Right hindlimb (tissue), 1 donor: ENCODE results near the gene LAMA1.
A peak's percentile ranks its signal among the peaks of the same experiment; 100 is the strongest.
"Not testable (repeated sequence)": the region's sequence is repeated elsewhere in the genome, so short reads cannot be mapped to it uniquely, and the experiment has no call there.

Source experiments
- DNase-seq: peaks from one replicate; pipeline ENCODE4 v3.0.0-alpha.2; 2018

LAMA1 gene

GRCh38 chr18:6947338-6948030, 170.1 kb downstream of the LAMA1 start:
- DNase-seq: no peak

- no peak for DNase-seq
These were observed 174.5 kb downstream of the LAMA1 start for GRCh38 chr18:6943143-6943542.

- DNase-seq: no peak
These were observed 174.9 kb downstream of the LAMA1 start for GRCh38 chr18:6942742-6943141.

DNA sequence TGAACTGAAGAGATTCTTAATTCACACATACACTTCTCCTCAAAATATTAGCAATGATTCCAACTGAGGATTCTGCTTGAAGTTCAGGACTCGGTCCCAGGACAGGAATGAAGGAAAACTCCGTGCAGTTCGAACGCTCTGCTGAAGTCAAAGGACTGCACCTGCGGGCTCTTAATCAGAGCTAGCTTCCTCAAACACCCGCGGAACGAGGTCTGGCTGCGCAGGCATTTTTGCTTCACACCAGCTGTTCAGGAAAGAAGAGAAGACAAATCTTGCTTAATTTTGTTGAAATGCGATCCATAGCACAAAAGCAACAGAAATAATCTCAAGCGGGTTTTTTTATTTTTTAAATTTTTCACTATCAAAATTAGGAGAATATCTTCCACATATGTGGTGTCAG, 175.6 kb downstream of the LAMA1 start:
- no peak for DNase-seq

GRCh38 chr18:6940451-6940850, 177.1 kb downstream of the LAMA1 start:
- no peak for DNase-seq

DNA sequence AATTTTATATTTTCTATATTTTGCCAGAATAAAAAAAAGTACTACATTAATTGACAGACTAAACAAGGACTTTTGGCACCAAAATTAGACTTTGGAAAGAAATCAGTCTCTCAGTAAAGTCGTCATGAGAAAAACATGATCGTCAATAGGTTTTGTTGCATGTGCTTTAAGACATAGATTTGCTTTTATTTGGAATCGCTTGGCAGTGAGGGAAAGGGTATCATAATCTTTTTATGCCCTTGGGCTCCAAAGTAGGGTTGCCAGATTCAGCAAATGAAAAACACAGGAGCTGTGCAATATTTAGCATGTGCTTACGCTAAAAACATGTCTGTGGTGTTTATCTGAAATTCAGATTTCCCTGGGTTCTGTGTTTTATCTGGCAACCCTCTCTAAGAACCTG, 177.6 kb downstream of the LAMA1 start:
- no peak for DNase-seq

GRCh38 chr18:6938403-6938802, 179.2 kb downstream of the LAMA1 start:
- DNase-seq: not testable (repeated sequence)

GRCh38 chr18:6938003-6938402, 179.6 kb downstream of the LAMA1 start:
- no peak for DNase-seq

GRCh38 chr18:6934859-6935258, 182.7 kb downstream of the LAMA1 start:
- DNase-seq: no peak

GRCh38 chr18:6929370-6930102, 188.1 kb downstream of the LAMA1 start:
- no peak for DNase-seq

DNA sequence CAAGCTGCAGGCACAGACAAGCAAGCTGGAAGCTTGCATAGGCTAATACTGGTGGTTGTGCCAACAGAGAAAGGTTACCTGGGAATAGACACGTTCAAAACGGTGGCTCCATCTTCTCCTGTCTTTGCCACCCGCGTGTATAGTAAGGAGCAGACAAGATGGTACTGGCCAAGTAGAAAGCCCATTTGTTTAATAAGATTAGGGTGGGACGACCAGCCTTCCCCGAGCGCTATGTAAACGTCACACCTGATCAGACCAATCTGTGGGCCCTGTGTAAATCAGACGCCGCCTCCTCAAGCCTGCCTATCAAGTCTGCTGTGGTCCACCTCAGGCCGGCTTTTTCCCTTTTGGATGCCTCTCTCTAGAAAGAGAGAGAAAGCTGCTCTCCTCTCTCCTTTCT, 189.2 kb downstream of the LAMA1 start:
- no peak for DNase-seq

DNA sequence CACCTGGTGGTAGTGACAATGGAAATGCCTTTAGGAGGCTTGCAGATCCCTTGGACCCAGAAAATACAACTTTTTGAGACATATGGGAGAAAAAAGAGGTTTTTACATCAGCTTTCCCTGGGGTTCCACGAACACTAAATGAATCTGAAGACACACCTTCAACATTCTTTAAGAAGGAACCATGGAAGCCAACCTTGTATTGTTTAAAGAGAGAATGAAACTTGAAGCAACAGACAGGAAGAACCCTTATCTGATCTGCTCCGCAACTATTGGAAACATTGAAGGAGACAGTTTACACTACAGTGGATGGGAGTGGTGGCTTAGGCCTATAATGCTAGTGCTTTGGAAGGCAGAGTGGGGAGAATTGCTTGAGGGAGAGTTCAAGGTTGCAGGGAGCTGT, 190.4 kb downstream of the LAMA1 start:
- DNase-seq: no peak

DNA sequence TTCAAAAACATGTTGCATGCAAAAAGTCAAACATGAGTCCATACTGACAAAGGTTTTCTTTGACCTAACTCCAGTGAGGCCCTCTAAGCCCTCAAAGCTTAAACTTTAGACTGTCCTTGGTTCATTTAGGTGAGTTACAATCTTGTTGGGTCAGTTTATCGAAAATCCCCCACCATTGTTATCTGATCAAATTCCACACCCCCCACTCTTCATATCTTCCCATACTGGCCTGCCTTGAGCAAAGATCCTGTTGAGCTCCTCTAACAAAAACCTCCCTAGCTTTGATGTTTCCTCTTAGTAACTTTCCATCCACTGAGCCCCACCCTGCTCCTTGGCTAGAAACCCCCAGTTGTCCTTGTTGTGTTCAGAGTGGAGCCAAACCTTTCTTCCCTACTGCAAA, 194.4 kb downstream of the LAMA1 start:
- DNase-seq: no peak

DNA sequence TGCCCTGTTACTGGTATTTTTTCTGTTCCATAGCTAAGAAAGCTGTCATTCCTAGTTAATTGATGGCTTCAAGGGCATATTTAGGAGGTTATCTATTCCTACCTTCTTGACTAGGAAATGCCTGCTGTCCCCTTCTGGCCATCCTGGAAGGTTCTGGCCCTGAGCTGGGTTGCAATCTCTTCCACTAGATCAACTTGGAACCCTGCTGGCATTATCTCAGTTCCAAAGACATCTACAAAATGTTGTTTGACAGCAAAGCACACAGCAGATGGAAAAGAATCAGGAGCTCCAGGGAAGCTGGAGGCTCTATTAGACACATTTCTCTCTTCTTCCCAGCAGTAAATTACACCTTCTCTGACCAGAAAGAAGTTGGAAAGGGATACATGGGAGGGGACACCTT, 196.0 kb downstream of the LAMA1 start:
- no peak for DNase-seq

DNA sequence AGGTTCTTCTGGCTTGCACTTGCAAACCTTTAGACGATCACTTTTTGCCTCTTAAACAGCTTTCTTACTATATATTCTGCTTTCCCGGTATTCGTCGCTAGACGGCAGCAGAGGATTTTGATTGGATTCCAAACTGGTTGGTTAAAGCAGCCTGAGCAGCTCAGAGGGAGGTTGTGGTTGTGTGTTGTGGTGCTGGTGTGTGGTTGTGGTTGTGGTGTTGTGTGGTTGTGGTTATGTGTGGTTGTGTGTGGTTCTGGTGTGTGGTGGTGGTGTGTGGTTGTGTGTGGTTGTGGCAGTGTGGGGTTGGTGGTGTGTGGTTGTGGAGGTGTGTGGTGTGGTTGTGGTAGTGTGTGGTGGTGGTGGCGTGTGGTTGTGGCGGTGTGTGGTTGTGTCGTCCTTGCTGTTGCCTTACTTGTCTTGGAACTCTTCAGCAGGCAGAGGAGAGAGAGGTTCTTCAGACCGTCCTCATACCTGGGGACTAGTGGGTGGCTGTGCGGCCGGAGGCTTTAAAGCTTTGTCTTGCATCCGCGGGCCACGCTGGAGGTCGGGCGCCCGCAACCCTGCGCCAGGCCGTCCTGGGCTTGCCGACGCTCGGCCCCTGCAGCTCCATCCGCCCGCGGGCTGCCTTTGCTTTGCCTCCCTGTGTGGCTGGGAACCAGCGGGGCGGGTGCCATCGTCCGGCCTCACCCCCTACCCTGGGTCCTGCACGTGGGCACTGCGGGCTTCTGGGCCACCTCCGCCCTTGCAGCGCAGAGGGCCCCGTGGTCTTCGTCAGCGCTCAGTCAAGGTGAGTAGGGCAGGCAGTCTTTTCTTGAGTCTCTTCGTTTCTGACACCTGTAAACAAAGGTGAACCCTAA, 197.3 kb downstream of the LAMA1 start:
- DNase-seq: peak; percentile 70

GRCh38 chr18:6917072-6917471, 200.5 kb downstream of the LAMA1 start:
- no peak for DNase-seq

DNA sequence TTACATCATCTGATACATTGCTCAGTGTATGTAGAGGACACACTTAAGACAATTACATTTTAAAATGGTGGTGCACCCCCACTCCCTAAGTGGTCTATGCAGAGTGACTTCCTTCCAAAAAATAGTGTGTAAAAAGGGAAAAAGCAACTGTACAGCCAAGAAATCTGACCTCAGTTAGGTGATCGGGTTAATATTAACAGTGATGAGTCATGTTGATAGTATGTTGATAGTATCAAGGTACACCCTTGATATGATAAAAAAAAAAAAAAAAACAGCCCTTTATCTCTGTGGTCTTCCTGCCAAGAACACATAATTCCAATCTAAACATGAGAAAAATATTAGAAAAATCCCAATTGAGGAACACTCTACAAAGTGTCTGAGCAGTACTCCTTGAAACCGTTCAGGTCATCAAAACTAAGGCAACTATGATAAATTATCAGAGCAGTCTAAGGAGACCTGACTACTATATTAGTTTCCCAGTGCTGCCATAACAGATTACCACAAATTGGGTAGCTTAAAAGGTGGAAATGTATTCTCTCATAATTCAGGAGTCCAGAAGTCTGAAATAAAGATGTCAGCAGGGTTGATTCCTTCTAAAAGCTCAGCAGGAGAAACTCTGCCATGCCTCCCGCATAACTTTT, 216.2 kb downstream of the LAMA1 start:
- DNase-seq: no peak

GRCh38 chr18:6891788-6892187, 225.8 kb downstream of the LAMA1 start:
- no peak for DNase-seq
